H1 (cell line): Measurements from ENCODE around the gene CSF1. TPM values are rescaled to one million over a fixed set of nuclear protein-coding genes. Genes with fewer than 3 reads are reported as not detected.

Experiments used
- CTCF ChIA-PET: fragments of 300-600 bp; sonication (Branson Sonifier 250); formaldehyde crosslinking; loops from one replicate; lab custom pipeline; 2021; ENCODE audit not compliant: partially characterized antibody; lab: Charles Lee
- POLR2A ChIA-PET: fragments of 300-600 bp; sonication (Branson Sonifier 250); formaldehyde crosslinking; loops from one replicate; lab custom pipeline; 2021; ENCODE audit warnings: inconsistent platforms; ENCODE audit not compliant: partially characterized antibody; lab: Charles Lee
- DNase-seq, 2 experiments: peaks; one replicate each; pipeline versions ENCODE4 v3.0.0 to v3.0.0-alpha.2; 2010 to 2022; ENCODE audit warnings: low spot score in 2 of 2, low read depth in 1 of 2, mixed read lengths in 1 of 2
- FAIRE-seq: peaks from 2 replicates; lab custom pipeline; 2011; peaks lifted over from hg19 to GRCh38; lab: Jason Lieb, UNC
- H2AFZ ChIP-seq: 2 replicates; pipeline ENCODE4 v1.8.1; 2012; ENCODE audit warnings: low read length, inconsistent platforms
- H2AK5ac ChIP-seq: 2 replicates; pipeline ENCODE4 v1.6.1; 2013; ENCODE audit warnings: low read depth, low read length
- H2BK120ac ChIP-seq: replicated peaks from 2 replicates; pipeline ENCODE3; 2013; ENCODE audit warnings: low read depth, low read length, inconsistent platforms
- H2BK12ac ChIP-seq: 2 replicates; pipeline ENCODE4 v1.6.1; 2013; ENCODE audit warnings: low read depth, low read length
- H2BK15ac ChIP-seq: 2 replicates; pipeline ENCODE4 v1.6.1; 2013; ENCODE audit warnings: low read length
- H2BK20ac ChIP-seq: 2 replicates; pipeline ENCODE4 v1.6.1; 2013; ENCODE audit warnings: low read length
- H2BK5ac ChIP-seq: 2 replicates; pipeline ENCODE4 v1.6.1; 2013; ENCODE audit warnings: low read depth, low read length
- H3K14ac ChIP-seq: 2 replicates; pipeline ENCODE4 v1.6.1; 2013; ENCODE audit warnings: inconsistent platforms; ENCODE audit not compliant: insufficient read length
- H3K18ac ChIP-seq: 2 replicates; pipeline ENCODE4 v1.6.1; 2013; ENCODE audit warnings: low read length; ENCODE audit errors: extremely low read depth
- H3K23ac ChIP-seq: 2 replicates; pipeline ENCODE4 v1.6.1; 2013; ENCODE audit warnings: inconsistent platforms; ENCODE audit not compliant: insufficient read length
- H3K23me2 ChIP-seq: 2 replicates; pipeline ENCODE4 v1.6.1; 2013; ENCODE audit warnings: low read depth, low read length
- H3K27ac ChIP-seq: 2 replicates; pipeline ENCODE4 v1.6.1; 2011; ENCODE audit warnings: low read depth, low read length, inconsistent platforms
- H3K27me3 ChIP-seq, 4 experiments: replicated peaks in 1 of 4; 1 replicate in 1 of 4; 2 replicates in 3 of 4; pipeline versions ENCODE4 v1.6.1 to v1.8.1; 2011 to 2013; ENCODE audit warnings: low read length in 3 of 4, mild to moderate bottlenecking in 3 of 4, inconsistent platforms in 2 of 4, mixed read lengths in 2 of 4, moderate library complexity in 1 of 4; ENCODE audit not compliant: control insufficient read depth in 3 of 4, insufficient read depth in 3 of 4; ENCODE audit errors: extremely low read depth in 1 of 4
- H3K36me3 ChIP-seq, 4 experiments: 2 replicates each; pipeline versions ENCODE4 v1.6.1 to v1.8.1; 2011 to 2013; ENCODE audit warnings: mild to moderate bottlenecking in 4 of 4, low read length in 3 of 4, moderate library complexity in 2 of 4, control low read depth in 1 of 4, inconsistent platforms in 1 of 4; ENCODE audit not compliant: insufficient read depth in 4 of 4, control insufficient read depth in 2 of 4
- H3K4ac ChIP-seq: replicated peaks from 2 replicates; pipeline ENCODE3; 2013; ENCODE audit warnings: low read length, low read depth, mixed read lengths, inconsistent platforms; ENCODE audit not compliant: insufficient read length
- H3K4me1 ChIP-seq, 4 experiments: replicated peaks in 1 of 4; 1 replicate in 1 of 4; 2 replicates in 3 of 4; pipeline versions ENCODE4 v1.6.1 to v1.8.1; 2011 to 2013; ENCODE audit warnings: low read length in 3 of 4, inconsistent platforms in 2 of 4, mixed read lengths in 1 of 4; ENCODE audit not compliant: insufficient read depth in 4 of 4, control insufficient read depth in 3 of 4
- H3K4me2 ChIP-seq, 2 experiments: 2 replicates each; pipeline versions ENCODE4 v1.6.1 to v1.8.1; 2011 to 2013; ENCODE audit warnings: low read depth in 2 of 2, low read length in 2 of 2, control low read depth in 1 of 2, inconsistent platforms in 1 of 2, mild to moderate bottlenecking in 1 of 2; ENCODE audit not compliant: insufficient read depth in 1 of 2
- H3K4me3 ChIP-seq, 4 experiments: fragments of 200-600, 300-600 bp in 1 of 4; sonication (generic), shearing (Covaris generic), sonication (Bioruptor Twin) in 1 of 4; 2 replicates each; pipeline versions ENCODE4 v1.5.1 to v1.8.1; 2011 to 2016; ENCODE audit warnings: low read length in 4 of 4, low read depth in 3 of 4, control low read depth in 2 of 4, inconsistent platforms in 2 of 4, mild to moderate bottlenecking in 2 of 4, mixed read lengths in 1 of 4, moderate library complexity in 1 of 4; ENCODE audit not compliant: insufficient read depth in 2 of 4; ENCODE audit errors: extremely low read depth in 1 of 4
- H3K56ac ChIP-seq: replicated peaks from 2 replicates; pipeline ENCODE3; 2013; ENCODE audit warnings: low read depth, mild to moderate bottlenecking, mixed read lengths, low read length, inconsistent platforms; ENCODE audit not compliant: insufficient read length
- H3K79me1 ChIP-seq: 2 replicates; pipeline ENCODE4 v1.6.1; 2013; ENCODE audit warnings: low read depth, low read length, control low read depth
- H3K79me2 ChIP-seq, 2 experiments: 2 replicates each; pipeline versions ENCODE4 v1.6.1 to v1.8.1; 2012 to 2013; ENCODE audit warnings: low read length in 2 of 2, mild to moderate bottlenecking in 2 of 2, inconsistent platforms in 1 of 2; ENCODE audit not compliant: insufficient read depth in 2 of 2, control insufficient read depth in 1 of 2
- H3K9ac ChIP-seq, 4 experiments: replicated peaks in 1 of 4; 1 replicate in 1 of 4; 2 replicates in 3 of 4; pipeline versions ENCODE4 v1.6.1 to v1.8.1; 2011 to 2013; ENCODE audit warnings: low read depth in 3 of 4, low read length in 3 of 4, control low read depth in 2 of 4, mild to moderate bottlenecking in 2 of 4, moderate library complexity in 2 of 4, inconsistent platforms in 1 of 4; ENCODE audit errors: extremely low read depth in 1 of 4
- H3K9me3 ChIP-seq, 2 experiments: 2 replicates each; pipeline versions ENCODE4 v1.6.1 to v1.8.1; 2012 to 2013; ENCODE audit warnings: mild to moderate bottlenecking in 2 of 2, moderate library complexity in 2 of 2, control low read depth in 1 of 2, inconsistent platforms in 1 of 2, low read depth in 1 of 2, low read length in 1 of 2, mixed read lengths in 1 of 2; ENCODE audit not compliant: insufficient read depth in 2 of 2
- H4K20me1 ChIP-seq, 2 experiments: replicated peaks in 1 of 2; 2 replicates each; pipeline versions ENCODE3 to v1.8.1; 2011 to 2013; ENCODE audit warnings: inconsistent platforms in 2 of 2, low read length in 2 of 2, mild to moderate bottlenecking in 1 of 2; ENCODE audit not compliant: insufficient read depth in 2 of 2, control insufficient read depth in 1 of 2
- H4K5ac ChIP-seq: 2 replicates; pipeline ENCODE4 v1.6.1; 2013; ENCODE audit warnings: low read length, low read depth, mixed read lengths, inconsistent platforms; ENCODE audit not compliant: insufficient read length
- H4K8ac ChIP-seq: 2 replicates; pipeline ENCODE4 v1.8.0; 2013; ENCODE audit warnings: mild to moderate bottlenecking, moderate library complexity, low read length, inconsistent platforms; ENCODE audit not compliant: insufficient read depth; ENCODE audit errors: extremely low read depth
- H4K91ac ChIP-seq: replicated peaks from 2 replicates; pipeline ENCODE3; 2013; ENCODE audit warnings: low read length, mixed read lengths, inconsistent platforms; ENCODE audit not compliant: insufficient read length
- CBX5 ChIP-seq: fragments of 300-800, 300-1000 bp; sonication (generic); IDR thresholded peaks from 2 replicates; pipeline ENCODE4 v1.7.1; 2016; ENCODE audit warnings: antibody characterized with exemption, low read length, low read depth
- CHD2 ChIP-seq: IDR thresholded peaks from 2 replicates; pipeline ENCODE4 v1.6.1; 2012; ENCODE audit warnings: low read length, improper control_type of control experiment
- CREB1 ChIP-seq: IDR thresholded peaks from 2 replicates; pipeline ENCODE4 v1.6.1; 2012; ENCODE audit warnings: inconsistent platforms
- EZH2 ChIP-seq: fragments of 200-600 bp; sonication (generic); IDR thresholded peaks from 2 replicates; pipeline ENCODE4 v1.7.1; 2012; ENCODE audit warnings: low read depth, mild to moderate bottlenecking, moderate library complexity, low read length, inconsistent platforms; ENCODE audit not compliant: severe bottlenecking
- GTF2F1 ChIP-seq: IDR thresholded peaks from 2 replicates; pipeline ENCODE4 v1.6.1; 2012; ENCODE audit warnings: low read depth, low read length, improper control_type of control experiment, borderline replicate concordance
- KDM4A ChIP-seq: IDR thresholded peaks from one replicate; pipeline ENCODE4 v1.7.1; 2012; ENCODE audit warnings: low read depth, mild to moderate bottlenecking, moderate library complexity, low read length, inconsistent platforms; ENCODE audit not compliant: severe bottlenecking
- RNF2 ChIP-seq: fragments of 200-900, 300-1000 bp; sonication (generic); IDR thresholded peaks from 2 replicates; pipeline ENCODE4 v1.7.1; 2016; ENCODE audit warnings: borderline replicate concordance, low read depth, mild to moderate bottlenecking, antibody characterized with exemption, low read length; ENCODE audit not compliant: poor library complexity, severe bottlenecking; ENCODE audit errors: missing control alignments
- SAP30 ChIP-seq: fragments of 300-600 bp; sonication (generic); IDR thresholded peaks from 2 replicates; pipeline ENCODE4 v1.7.1; 2012; ENCODE audit warnings: low read length, moderate library complexity, mild to moderate bottlenecking, inconsistent platforms; ENCODE audit not compliant: insufficient read depth, insufficient replicate concordance
- SIN3A ChIP-seq, 2 experiments: IDR thresholded peaks in 1 of 2; conservative IDR thresholded peaks in 1 of 2; 2 replicates each; pipeline ENCODE4 v1.6.1; 2011 to 2012; ENCODE audit warnings: low read length in 2 of 2, improper control_type of control experiment in 1 of 2, low read depth in 1 of 2, mild to moderate bottlenecking in 1 of 2
- SP1 ChIP-seq: IDR thresholded peaks from 2 replicates; pipeline ENCODE4 v1.6.1; 2011; ENCODE audit warnings: low read depth, low read length
- SP2 ChIP-seq: IDR thresholded peaks from 2 replicates; pipeline ENCODE4 v1.6.1; 2012; ENCODE audit warnings: mild to moderate bottlenecking, low read length, inconsistent platforms
- TBP ChIP-seq: IDR thresholded peaks from 2 replicates; pipeline ENCODE4 v1.6.1; 2011; ENCODE audit warnings: low read depth, low read length, improper control_type of control experiment
- TEAD4 ChIP-seq: IDR thresholded peaks from 2 replicates; pipeline ENCODE4 v1.6.1; 2012; ENCODE audit warnings: low read depth, low read length, inconsistent platforms, mixed read lengths
- WGBS, 2 experiments: shearing (Covaris generic) in 1 of 2; methylation state at CpG; one replicate each; pipeline versions ENCODE4 v1.1.6 to v1.1.7; 2013 to 2015; ENCODE audit warnings: low lambda C conversion rate in 2 of 2, mixed read lengths in 2 of 2, inconsistent platforms in 1 of 2, low coverage in 1 of 2, missing lambda C conversion rate in 1 of 2; ENCODE audit not compliant: insufficient replicate concordance in 2 of 2, insufficient coverage in 1 of 2, insufficient read length in 1 of 2; ENCODE audit errors: extremely low coverage in 1 of 2, missing lambda C conversion rate in 1 of 2; 5-methylcytosine and 5-hydroxymethylcytosine counted together
- polyA plus RNA-seq, 7 experiments: library from polyadenylated mRNA; depleted of rRNA in 3 of 7; stranded (reverse) in 5 of 7; unstranded in 2 of 7; fragments of >200 nt in 5 of 7; fragments of 200-250 nt in 2 of 7; gene quantifications; 1 replicate in 5 of 7; 2 replicates in 1 of 7; 4 replicates in 1 of 7; pipeline versions ENCODE4 v1.2.1 to v1.2.3, GENCODE V29; 2011 to 2013; ENCODE audit warnings: missing spikeins in 2 of 7, mixed read lengths in 2 of 7
- total RNA-seq: library from RNA; stranded (reverse); fragmentation: NEBNext Ultra II Directional; extraction: Animal tissue kit (Norgen Biotek cat#: 25700); gene quantifications from 2 replicates; pipeline ENCODE4 v1.2.1, GENCODE V29; 2021

CSF1 gene
- total and polyA plus RNA-seq, 2 of the 8 experiments (the other 6 are each of a cell fraction or from before 2014, with no cell fraction given), result 3.3 to 5.4 TPM

GRCh38 chr1:109914587-109915240, 4.1 kb downstream of the CSF1 start:
- CTCF ChIA-PET, result interaction anchor here (1.0 to 20.1 kb wide), 5 partner anchors 10 to 138 kb away, joined by 3 to 333 read pairs (median 5); partner anchors contain the start of gene AHCYL1
- Histone ChIP-seq H3K23ac (no peak overlapping the region), H3K9me3 (no peaks in the 10 kb centered on the region), H3K4ac (no peak overlapping the region), H3K79me2 (no peaks in the 10 kb centered on the region), H3K56ac (no peak overlapping the region), H2BK15ac (no peak overlapping the region), H3K36me3 (peaks cover 0 to 2% (median 0%) of the 10 kb centered on the region in 4 experiments; a peak in 3 of 8 replicates), H2BK5ac (no peak overlapping the region), H3K79me1 (no peaks in the 10 kb centered on the region), H3K27ac (no peak overlapping the region), H4K91ac (no peak overlapping the region), H4K20me1 (peaks cover 0 to 4% of the 10 kb centered on the region in 2 experiments), H2BK20ac (no peak overlapping the region), H4K5ac (no peak overlapping the region), H3K4me1 (peaks cover 0 to 23% (median 11%) of the 10 kb centered on the region in 4 experiments; a peak in 6 of 7 replicates), H3K27me3 (peaks cover 4 to 24% (median 18%) of the 10 kb centered on the region in 4 experiments), H3K18ac (no peak overlapping the region), H2AK5ac (no peak overlapping the region), H2BK120ac (no peak overlapping the region), H3K4me2 (no peak overlapping the region), H3K9ac (no peak overlapping the region), H4K8ac (peak overlapping the region; percentile 8; the same call in 1 of the 2 replicates), H3K14ac (no peak overlapping the region), H2BK12ac (no peak overlapping the region), H3K23me2 (peaks cover 12% of the 10 kb centered on the region; the same call in 1 of the 2 replicates), H3K4me3 (no peak overlapping the region), H2AFZ (no peak overlapping the region)
- DNase-seq, result no peak
- no peak for FAIRE-seq
- POLR2A ChIA-PET, result no interaction called here
- WGBS, 2 experiments, result 87% methylated on average over 6 of the region's 6 CpGs; no CpG with 5 or more reads in 1 of the 2 experiments
- TF ChIP-seq SP2 (no peak), CREB1 (no peak), EZH2 (no peak), KDM4A (no peak), SP1 (no peak), TEAD4 (no peak), CBX5 (no peak), SIN3A (conservative IDR thresholded peaks at IDR 0.05 in 1 of 2, IDR thresholded peaks at IDR 0.05 in 1 of 2; ENCODE audit: low read depth in 1 of 2, low read length in 2 of 2) (no peak), CHD2 (no peak), SAP30 (no peak), GTF2F1 (no peak), TBP (no peak), RNF2 (no peak)
